ENCODE measurements around the gene PGAP3. TPM values are rescaled to one million over a fixed set of nuclear protein-coding genes. Genes with fewer than 3 reads are reported as not detected.

The PGAP3 gene
- total and polyA plus RNA-seq, 8 donors = 17.2 to 46.5 (median 39.5) TPM

DNA sequence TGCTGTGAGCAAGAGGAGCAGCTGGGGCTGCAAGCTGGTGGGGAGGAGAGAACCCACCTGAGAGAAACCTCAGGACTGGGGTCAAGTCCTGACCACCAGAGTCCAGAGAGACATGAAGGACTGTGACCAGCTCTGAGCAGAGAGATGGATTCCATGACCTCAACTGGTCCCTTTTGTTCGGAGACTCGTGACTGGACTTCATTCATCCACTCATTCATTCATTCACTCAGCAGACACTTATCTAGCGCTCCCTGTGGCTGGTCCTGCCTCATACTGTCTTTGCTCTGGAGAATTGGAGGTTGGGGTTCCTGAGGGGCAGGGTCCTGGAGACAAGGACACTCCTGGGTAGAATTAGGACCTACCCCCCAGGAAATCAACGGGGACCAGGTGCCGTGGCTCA, 16.1 kb upstream of the PGAP3 start:
- intact Hi-C loops (cut with DNase I) = no loop called here
- peaks cover 0 to 17% of the 10 kb centered on the region in 2 donors for H3K36me3 ChIP-seq
- no peak overlapping the region for H3K27ac ChIP-seq
- no peak overlapping the region for H3K4me3 ChIP-seq
- peaks cover 0 to 32% of the 10 kb centered on the region in 2 donors for H3K27me3 ChIP-seq
- peaks cover 19 to 41% of the 10 kb centered on the region in 2 donors for H3K4me1 ChIP-seq
- H3K9me3 ChIP-seq = no peaks in the 10 kb centered on the region
- DNase-seq (no peak), ATAC-seq (no peak)
- TF ChIP-seq, protein P1, sequence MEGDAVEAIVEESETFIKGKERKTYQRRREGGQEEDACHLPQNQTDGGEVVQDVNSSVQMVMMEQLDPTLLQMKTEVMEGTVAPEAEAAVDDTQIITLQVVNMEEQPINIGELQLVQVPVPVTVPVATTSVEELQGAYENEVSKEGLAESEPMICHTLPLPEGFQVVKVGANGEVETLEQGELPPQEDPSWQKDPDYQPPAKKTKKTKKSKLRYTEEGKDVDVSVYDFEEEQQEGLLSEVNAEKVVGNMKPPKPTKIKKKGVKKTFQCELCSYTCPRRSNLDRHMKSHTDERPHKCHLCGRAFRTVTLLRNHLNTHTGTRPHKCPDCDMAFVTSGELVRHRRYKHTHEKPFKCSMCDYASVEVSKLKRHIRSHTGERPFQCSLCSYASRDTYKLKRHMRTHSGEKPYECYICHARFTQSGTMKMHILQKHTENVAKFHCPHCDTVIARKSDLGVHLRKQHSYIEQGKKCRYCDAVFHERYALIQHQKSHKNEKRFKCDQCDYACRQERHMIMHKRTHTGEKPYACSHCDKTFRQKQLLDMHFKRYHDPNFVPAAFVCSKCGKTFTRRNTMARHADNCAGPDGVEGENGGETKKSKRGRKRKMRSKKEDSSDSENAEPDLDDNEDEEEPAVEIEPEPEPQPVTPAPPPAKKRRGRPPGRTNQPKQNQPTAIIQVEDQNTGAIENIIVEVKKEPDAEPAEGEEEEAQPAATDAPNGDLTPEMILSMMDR (IDR thresholded peaks at IDR 0.05) = no peak

DNA sequence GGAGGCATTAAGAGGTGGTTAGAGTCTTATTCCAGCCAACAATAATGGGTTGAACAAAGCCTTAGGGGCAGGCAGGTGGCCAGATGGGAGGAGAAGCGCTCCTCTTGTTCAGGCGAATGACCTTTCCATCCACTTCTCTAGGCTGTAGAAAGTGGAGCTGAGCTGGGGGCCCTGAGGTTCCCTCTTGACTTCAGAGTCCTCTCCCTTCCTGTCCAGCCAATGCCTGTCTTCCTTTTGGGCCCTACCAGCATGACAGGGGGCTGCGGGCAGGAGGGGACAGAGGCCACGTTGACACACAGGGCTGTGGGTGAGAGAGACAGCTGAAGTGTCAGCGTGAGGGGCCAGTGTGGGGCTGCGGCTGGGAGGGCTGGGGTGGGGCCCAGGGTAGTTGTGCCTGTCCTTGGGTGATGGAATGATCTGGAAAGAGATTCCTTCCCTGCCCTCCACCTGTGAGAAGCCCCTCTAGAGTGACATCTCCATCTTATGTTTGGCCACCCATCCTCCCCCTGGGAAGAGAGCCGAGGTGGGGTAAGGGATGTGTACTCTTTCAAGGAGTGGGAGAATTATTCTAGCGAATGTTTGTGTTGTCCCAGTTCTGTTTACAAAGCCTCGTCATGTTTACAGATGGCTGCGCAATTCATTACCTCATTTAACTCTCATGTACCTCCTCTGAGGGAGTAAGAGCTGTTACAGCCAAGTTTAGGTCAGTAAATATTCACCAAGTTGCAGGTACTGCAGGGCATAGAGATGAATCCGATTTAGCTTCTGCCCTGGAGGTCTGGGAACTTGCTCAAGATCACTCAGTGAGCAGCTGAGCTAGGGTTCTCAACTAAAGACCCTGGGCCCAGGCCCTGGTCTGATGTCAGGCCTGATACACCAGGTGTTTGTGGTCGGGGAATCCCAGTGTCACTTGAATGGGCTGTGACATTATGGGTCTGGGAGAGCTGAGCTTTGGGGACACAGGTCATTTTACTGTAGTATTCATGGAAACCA, 15.3 kb upstream of the PGAP3 start:
- DNase-seq = peak in 1 of 4 donors; percentile 58
- no peaks in the 10 kb centered on the region for H3K9me3 ChIP-seq
- H3K4me3 ChIP-seq = no peak overlapping the region
- TF ChIP-seq, protein P1 (IDR thresholded peaks at IDR 0.05) = no peak
- H3K27me3 ChIP-seq = peaks cover 0 to 39% of the 10 kb centered on the region in 2 donors
- intact Hi-C loops (cut with DNase I) = no loop called here
- H3K36me3 ChIP-seq = peaks cover 0 to 10% of the 10 kb centered on the region in 2 donors
- peak; percentile 3 for ATAC-seq
- H3K4me1 ChIP-seq = peaks cover 19 to 41% of the 10 kb centered on the region in 2 donors
- peak overlapping the region in 1 of 2 donors; percentile 5 for H3K27ac ChIP-seq

DNA sequence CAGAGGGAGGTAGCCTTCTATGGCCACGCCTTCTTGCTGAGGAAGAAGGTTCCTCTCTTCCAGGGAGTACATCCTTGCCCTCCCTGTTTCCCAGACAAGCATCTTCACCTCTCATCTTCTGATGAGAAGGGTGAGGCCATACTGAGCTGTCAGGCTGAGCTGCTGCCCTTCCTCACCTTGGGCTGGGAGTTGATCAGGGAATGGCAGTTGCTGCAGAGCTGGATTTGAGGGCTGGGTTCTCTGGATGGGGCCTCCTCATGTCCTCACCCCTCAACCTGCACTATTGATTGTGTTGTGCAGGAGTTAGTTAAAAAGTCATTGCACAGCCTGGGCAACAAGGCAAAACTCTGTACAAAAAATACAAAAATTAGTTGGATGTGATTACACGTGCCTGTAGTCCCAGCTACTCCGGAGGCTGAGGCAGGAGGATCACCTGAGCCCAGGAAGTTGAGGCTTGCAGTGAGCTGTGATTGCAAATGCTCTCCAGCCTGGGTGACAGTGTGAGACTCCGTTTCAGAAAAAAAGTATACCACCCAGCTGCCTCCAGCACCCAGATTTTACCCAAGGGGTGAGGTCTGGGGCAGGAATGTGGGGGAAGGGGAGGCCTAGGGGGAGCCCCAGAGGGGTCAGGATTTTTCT, 14.0 kb upstream of the PGAP3 start:
- peaks cover 19 to 41% of the 10 kb centered on the region in 2 donors for H3K4me1 ChIP-seq

DNA sequence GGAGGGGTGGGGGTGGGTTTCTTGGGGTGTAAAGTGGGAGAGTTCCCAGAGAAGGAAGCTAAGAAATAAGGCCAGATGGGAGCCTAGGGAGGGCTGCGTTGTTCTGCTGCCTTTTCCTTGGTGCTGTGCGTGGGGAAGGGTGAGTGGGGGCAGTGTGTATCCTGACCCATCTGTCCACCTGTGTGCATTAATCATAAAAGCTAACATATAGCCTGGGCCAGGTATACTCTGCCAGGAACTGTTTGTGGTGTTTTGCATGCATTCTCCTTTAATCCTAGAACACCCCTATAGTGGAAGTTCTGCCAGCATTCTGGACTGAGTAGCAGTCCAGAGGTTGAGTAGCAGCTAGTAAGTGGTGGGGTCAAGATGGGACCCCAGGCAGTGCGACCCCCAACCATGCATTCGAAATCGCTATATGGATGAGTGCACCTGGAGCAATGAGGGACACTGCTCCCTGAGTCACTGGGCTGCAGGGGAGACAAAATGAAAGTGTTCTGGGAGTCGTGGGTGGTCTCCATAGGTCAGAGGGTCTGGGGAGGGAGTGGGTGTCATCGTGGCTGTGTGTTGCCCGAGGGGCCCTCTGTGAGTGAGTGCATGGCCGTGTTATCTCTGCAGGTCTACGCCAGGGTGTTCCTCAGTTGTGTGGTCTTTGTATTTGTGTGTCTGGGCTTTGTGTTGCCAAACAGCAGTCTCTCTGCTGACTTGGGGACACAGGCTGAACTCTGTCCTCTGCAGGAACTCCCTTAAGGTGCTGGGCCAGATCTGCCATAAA, 13.3 kb upstream of the PGAP3 start:
- peak overlapping the region; percentile 54 to 67 for H3K4me3 ChIP-seq
- TF ChIP-seq, protein P1 (IDR thresholded peaks at IDR 0.05) = no peak
- H3K36me3 ChIP-seq = no peaks in the 10 kb centered on the region
- peaks cover 19 to 41% of the 10 kb centered on the region in 2 donors for H3K4me1 ChIP-seq
- H3K9me3 ChIP-seq = no peaks in the 10 kb centered on the region
- peaks cover 0 to 39% of the 10 kb centered on the region in 2 donors for H3K27me3 ChIP-seq
- ATAC-seq (no peak), DNase-seq (peak in 1 of 4 donors; percentile 27)
- intact Hi-C loops (cut with DNase I) = no loop called here
- H3K27ac ChIP-seq = no peak overlapping the region

More for the DNA sequence above, 14.0 kb upstream of the PGAP3 start:
- no peaks in the 10 kb centered on the region for H3K9me3 ChIP-seq
- H3K36me3 ChIP-seq = no peaks in the 10 kb centered on the region
- DNase-seq (peak in 1 of 4 donors; percentile 2), ATAC-seq (no peak)
- peak overlapping the region in 1 of 2 donors; percentile 67 for H3K4me3 ChIP-seq
- peaks cover 0 to 39% of the 10 kb centered on the region in 2 donors for H3K27me3 ChIP-seq
- TF ChIP-seq, protein P1 (IDR thresholded peaks at IDR 0.05) = no peak
- intact Hi-C loops (cut with DNase I) = no loop called here
- H3K27ac ChIP-seq = no peak overlapping the region

Measured in left lung (tissue), 10 donors.